K562 (cell line): Measurements from ENCODE around the gene AMMECR1. TPM values are rescaled to one million over a fixed set of nuclear protein-coding genes. Genes with fewer than 3 reads are reported as not detected.
"Not testable (repeated sequence)": the region's sequence is repeated elsewhere in the genome, so short reads cannot be mapped to it uniquely, and the experiment has no call there.

Experiments used
- E2F6 ChIP-seq, 2 experiments: IDR thresholded peaks; 2 replicates each; pipeline ENCODE4 v1.6.1; 2011; ENCODE audit warnings: borderline replicate concordance in 1 of 2, control low read depth in 1 of 2, low read depth in 1 of 2, low read length in 1 of 2, mild to moderate bottlenecking in 1 of 2, mixed read lengths in 1 of 2, moderate library complexity in 1 of 2; ENCODE audit not compliant: insufficient read depth in 1 of 2, insufficient read length in 1 of 2, poor library complexity in 1 of 2, severe bottlenecking in 1 of 2; ENCODE audit errors: extremely low read depth in 1 of 2
- HDAC1 ChIP-seq, 2 experiments: fragments of 450-650 bp; IDR thresholded peaks; 2 replicates each; pipeline ENCODE4 v1.6.1; 2016 to 2017; ENCODE audit warnings: inconsistent platforms in 1 of 2, mild to moderate bottlenecking in 1 of 2, moderate library complexity in 1 of 2
- ID3 ChIP-seq, 2 experiments: fragments of 250-450 bp in 1 of 2; fragments of 450-650 bp in 1 of 2; sonication (Bioruptor Pico) in 1 of 2; IDR thresholded peaks; 2 replicates each; pipeline versions ENCODE4 v1.6.1 to v1.8.0; 2016 to 2021; ENCODE audit warnings: mild to moderate bottlenecking in 2 of 2, moderate library complexity in 2 of 2, missing compliant biosample characterization in 1 of 2, missing genetic modification characterization in 1 of 2
- LCOR ChIP-seq: sonication (generic); formaldehyde crosslinking; IDR thresholded peaks from 2 replicates; pipeline ENCODE4 v1.8.0; 2022; ENCODE audit warnings: mild to moderate bottlenecking, missing genetic modification reagents
- MNT ChIP-seq, 2 experiments: fragments of 450-650 bp; conservative IDR thresholded peaks; 2 replicates each; pipeline ENCODE4 v1.6.1; 2017; ENCODE audit warnings: mild to moderate bottlenecking in 2 of 2, moderate library complexity in 2 of 2
- NFRKB ChIP-seq: fragments of 450-650 bp; IDR thresholded peaks from 2 replicates; pipeline ENCODE4 v1.6.1; 2016; ENCODE audit warnings: low read depth
- NR4A1 ChIP-seq, 2 experiments: fragments of 250-450 bp in 1 of 2; fragments of 450-650 bp in 1 of 2; sonication (Bioruptor Pico) in 1 of 2; IDR thresholded peaks; 2 replicates each; pipeline versions ENCODE4 v1.4.0 to v1.6.1; 2016 to 2020; ENCODE audit warnings: mild to moderate bottlenecking in 2 of 2, missing compliant biosample characterization in 1 of 2, missing genetic modification characterization in 1 of 2, moderate library complexity in 1 of 2
- RB1 ChIP-seq: fragments of 450-650 bp; IDR thresholded peaks from 2 replicates; pipeline ENCODE4 v1.6.1; 2017; ENCODE audit warnings: low read depth, mild to moderate bottlenecking
- TAF1 ChIP-seq: IDR thresholded peaks from 2 replicates; pipeline ENCODE4 v1.6.1; 2011; ENCODE audit warnings: mild to moderate bottlenecking, low read length, moderate library complexity; ENCODE audit not compliant: insufficient read depth, control insufficient read depth, severe bottlenecking; ENCODE audit errors: extremely low read depth
- polyA plus RNA-seq, 8 experiments: library from polyadenylated mRNA; depleted of rRNA in 4 of 8; stranded (reverse) in 5 of 8; unstranded in 3 of 8; fragments of >200 nt; fragmentation: Nextera tagmentation in 2 of 8; fragmentation: Illumina TruSeq in 1 of 8; extraction: Ambion mirVana in 2 of 8; extraction: Trizol in 1 of 8; gene quantifications; 2 replicates each; pipeline versions ENCODE4 v1.2.1 to v1.2.3, GENCODE V29; 2011 to 2014; ENCODE audit warnings: inconsistent platforms in 1 of 8, missing spikeins in 1 of 8
- total RNA-seq, 7 experiments: library from RNA; depleted of rRNA in 6 of 7; stranded (reverse); fragments of >200 nt in 6 of 7; fragmentation: Illumina TruSeq in 2 of 7; extraction: Trizol in 2 of 7; gene quantifications; 2 replicates each; pipeline versions ENCODE4 v1.2.1 to v1.2.3, GENCODE V29; 2011 to 2021; ENCODE audit warnings: low replicate concordance in 1 of 7

The AMMECR1 gene
- total and polyA plus RNA-seq, 9 of the 15 experiments (the other 6 are each of a cell fraction or from before 2014, with no cell fraction given): 13.9 to 36.7 (median 23.6) TPM

- peak in 1 of 2 experiments; percentile 25 for TF ChIP-seq E2F6 (IDR thresholded peaks at IDR 0.05; ENCODE audit: borderline replicate concordance in 1 of 2, extremely low read depth in 1 of 2, insufficient read depth in 1 of 2, insufficient read length in 1 of 2, low read depth in 1 of 2, low read length in 1 of 2, poor library complexity in 1 of 2, severe bottlenecking in 1 of 2)
- peak; percentile 43 to 76; a peak in 3 of 4 replicates for TF ChIP-seq MNT (conservative IDR thresholded peaks at IDR 0.05)
- TF ChIP-seq LCOR (CRISPR knock-in tag): 0 out of 2 replicates have a peak, but pooled peaks have one; percentile 51
- TF ChIP-seq RB1: peak; percentile 35; the same call in 1 of the 2 replicates
- TF ChIP-seq TAF1: peak; percentile 50
- 0 out of 2 replicates have a peak, but pooled peaks have one; percentile 39 for TF ChIP-seq NR4A1 (CRISPR knock-in tag; IDR thresholded peaks at IDR 0.05)
- not testable (repeated sequence) for TF ChIP-seq NR4A1 (tag; IDR thresholded peaks at IDR 0.05); ID3 (CRISPR knock-in tag; IDR thresholded peaks at IDR 0.05)
- peak in 1 of 2 experiments; percentile 72; a peak in 2 of 4 replicates for TF ChIP-seq HDAC1 (IDR thresholded peaks at IDR 0.05)
- 0 out of 2 replicates have a peak, but pooled peaks have one; percentile 36 for TF ChIP-seq ID3 (tag; IDR thresholded peaks at IDR 0.05)
- peak; percentile 87 for TF ChIP-seq NFRKB
- TF ChIP-seq, all 486 proteins: peak for 61; not testable (repeated sequence) for 425
Observed at GRCh38 chrX:110229497-110230111, 88.3 kb downstream of the AMMECR1 start (continued).
